GM12878 (cell line): ENCODE results near the gene AHNAK. TPM values are rescaled to one million over a fixed set of nuclear protein-coding genes. Genes with fewer than 3 reads are reported as not detected.

Experiments
- ATAC-seq: fragments of 200-7000 bp; cut with Tn5 transposase; 3 replicates; pipeline ENCODE4 v1.9.1; 2020; ENCODE audit warnings: mild to moderate bottlenecking, moderate library complexity
- BruUV-seq: library from RNA; stranded (reverse); fragments of 400-500 nt; replicated peaks from 2 replicates; lab custom pipeline; 2021; lab: Mats Ljungman, UMichigan
- CTCF ChIA-PET: fragments of 300-600 bp; sonication (Branson Sonifier 250); formaldehyde crosslinking; extraction: SDS; loops from one replicate; lab custom pipeline; 2021; ENCODE audit warnings: inconsistent platforms; lab: Yijun Ruan, JAX
- POLR2A ChIA-PET: fragments of 350-600 bp; formaldehyde crosslinking; extraction: SDS; loops from one replicate; lab custom pipeline; 2021; ENCODE audit warnings: inconsistent platforms; lab: Charles Lee
- RAD21 ChIA-PET: fragments of 300-600 bp; sonication (Branson Sonifier 250); formaldehyde crosslinking; loops from one replicate; lab custom pipeline; 2023; ENCODE audit warnings: antibody characterized with exemption; ENCODE audit not compliant: unreplicated experiment; lab: Charles Lee
- SMC1A ChIA-PET: fragments of 300-600 bp; sonication (Branson Sonifier 250); formaldehyde crosslinking; loops from one replicate; lab custom pipeline; 2023; ENCODE audit not compliant: unreplicated experiment, uncharacterized antibody; lab: Charles Lee
- DNase-seq: peaks from one replicate; pipeline ENCODE4 v3.0.0-alpha.2; 2011; ENCODE audit warnings: low read depth, low spot score
- FAIRE-seq: peaks from 3 replicates; lab custom pipeline; 2011; peaks lifted over from hg19 to GRCh38; lab: Jason Lieb, UNC
- H2AFZ ChIP-seq: 2 replicates; pipeline ENCODE4 v1.6.0; 2011; ENCODE audit warnings: low read depth, low read length, control low read depth; ENCODE audit not compliant: control insufficient read depth
- H3K27ac ChIP-seq: 2 replicates; pipeline ENCODE4 v1.5.1; 2011; ENCODE audit warnings: control low read depth; ENCODE audit not compliant: control insufficient read depth, insufficient read depth
- H3K27me3 ChIP-seq, 2 experiments: replicated peaks in 1 of 2; 2 replicates each; pipeline versions ENCODE4 v1.6.0 to v1.6.1; 2011; ENCODE audit warnings: low read length in 1 of 2; ENCODE audit not compliant: control insufficient read depth in 2 of 2, insufficient read depth in 2 of 2
- H3K36me3 ChIP-seq, 2 experiments: 2 replicates each; pipeline ENCODE4 v1.5.1; 2011; ENCODE audit warnings: low read length in 1 of 2; ENCODE audit not compliant: control insufficient read depth in 2 of 2, insufficient read depth in 2 of 2
- H3K4me1 ChIP-seq: 2 replicates; pipeline ENCODE4 v1.6.1; 2011; ENCODE audit warnings: mild to moderate bottlenecking, low read length, moderate library complexity, mixed read lengths; ENCODE audit not compliant: control insufficient read depth, insufficient read depth
- H3K4me2 ChIP-seq: 2 replicates; pipeline ENCODE4 v1.6.0; 2011; ENCODE audit warnings: control low read depth; ENCODE audit not compliant: control insufficient read depth, insufficient read depth
- H3K4me3 ChIP-seq: fragments of 200-600 bp; sonication (generic); 2 replicates; pipeline ENCODE4 v1.5.1; 2016
- H3K79me2 ChIP-seq: 2 replicates; pipeline ENCODE4 v1.6.0; 2011; ENCODE audit warnings: low read length; ENCODE audit not compliant: control insufficient read depth, insufficient read depth
- H3K9ac ChIP-seq: 2 replicates; pipeline ENCODE4 v1.8.0; 2011; ENCODE audit warnings: low read length, control low read depth, mixed read lengths; ENCODE audit not compliant: control insufficient read depth, insufficient read depth
- H3K9me3 ChIP-seq: replicated peaks from 3 replicates; pipeline ENCODE4 v1.5.1; 2011; ENCODE audit warnings: mild to moderate bottlenecking, low read length; ENCODE audit not compliant: control insufficient read depth, insufficient read depth
- H4K20me1 ChIP-seq: 2 replicates; pipeline ENCODE4 v1.6.0; 2011; ENCODE audit not compliant: control insufficient read depth, insufficient read depth
- CBFB ChIP-seq: IDR thresholded peaks from 2 replicates; pipeline ENCODE4 v1.6.1; 2016; ENCODE audit warnings: antibody characterized with exemption, low read depth
- IRF5 ChIP-seq: fragments of 450-650 bp; IDR thresholded peaks from 2 replicates; pipeline ENCODE4 v1.6.1; 2017; ENCODE audit warnings: borderline replicate concordance
- MEF2A ChIP-seq: IDR thresholded peaks from 2 replicates; pipeline ENCODE4 v1.6.1; 2011; ENCODE audit warnings: low read depth, mild to moderate bottlenecking, low read length, moderate library complexity; ENCODE audit not compliant: insufficient read depth
- NRF1 ChIP-seq: conservative IDR thresholded peaks from 2 replicates; pipeline ENCODE4 v1.6.1; 2011; ENCODE audit warnings: mild to moderate bottlenecking, low read depth, low read length, improper control_type of control experiment
- POLR2AphosphoS2 ChIP-seq: IDR thresholded peaks from 2 replicates; pipeline ENCODE4 v1.6.1; 2011; ENCODE audit warnings: low read depth, mild to moderate bottlenecking, low read length, improper control_type of control experiment, moderate library complexity
- PRDM15 ChIP-seq: fragments of 450-650 bp; formaldehyde crosslinking; IDR thresholded peaks from 2 replicates; pipeline ENCODE4 v1.4.0; 2020; ENCODE audit warnings: mild to moderate bottlenecking, moderate library complexity
- RB1 ChIP-seq: fragments of 450-650 bp; formaldehyde crosslinking; IDR thresholded peaks from 2 replicates; pipeline ENCODE4 v1.6.1; 2017; ENCODE audit warnings: mild to moderate bottlenecking, borderline replicate concordance
- SMARCA5 ChIP-seq: fragments of 450-650 bp; IDR thresholded peaks from 2 replicates; pipeline ENCODE4 v1.6.1; 2017; ENCODE audit warnings: mild to moderate bottlenecking
- SPI1 ChIP-seq: IDR thresholded peaks from 2 replicates; pipeline ENCODE4 v1.6.1; 2011; ENCODE audit warnings: low read depth, mild to moderate bottlenecking, low read length, moderate library complexity, borderline replicate concordance; ENCODE audit not compliant: insufficient read depth
- SREBF1 ChIP-seq: IDR thresholded peaks from 2 replicates; pipeline ENCODE4 v1.6.1; 2012; ENCODE audit warnings: mild to moderate bottlenecking, low read length
- STAT3 ChIP-seq: IDR thresholded peaks from 2 replicates; pipeline ENCODE4 v1.6.1; 2011; ENCODE audit warnings: low read depth, low read length, improper control_type of control experiment
- TCF12 ChIP-seq: IDR thresholded peaks from 2 replicates; pipeline ENCODE4 v1.6.1; 2011; ENCODE audit warnings: low read depth, mild to moderate bottlenecking, low read length
- WGBS: methylation state at CpG from one replicate; pipeline ENCODE4 v1.1.6; 2016; ENCODE audit warnings: low lambda C conversion rate; ENCODE audit not compliant: insufficient replicate concordance, insufficient coverage; ENCODE audit errors: missing lambda C conversion rate; 5-methylcytosine and 5-hydroxymethylcytosine counted together
- in situ Hi-C: fragments of 300-500 bp; cut with MboI; formaldehyde crosslinking; loops from 9 replicates; pipeline ENCODE4 v1.14.3; 2018; ENCODE audit warnings: mixed read lengths
- intact Hi-C: fragments of 100-400 bp; cut with micrococcal nuclease; formaldehyde crosslinking; loops from one replicate; pipeline ENCODE4 v1.14.2; 2022; ENCODE audit not compliant: unreplicated experiment
- polyA plus RNA-seq, 11 experiments: library from polyadenylated mRNA; depleted of rRNA in 4 of 11; unstranded in 6 of 11; stranded (reverse) in 5 of 11; fragments of >200 nt; fragmentation: Nextera tagmentation in 4 of 11; fragmentation: Illumina TruSeq in 1 of 11; extraction: Ambion mirVana in 4 of 11; extraction: Trizol in 1 of 11; gene quantifications; 1 replicate in 1 of 11; 2 replicates in 10 of 11; pipeline versions ENCODE4 v1.2.1 to v1.2.3, GENCODE V29; 2011 to 2016; ENCODE audit warnings: inconsistent platforms in 2 of 11, missing spikeins in 2 of 11, low read depth in 1 of 11
- total RNA-seq, 4 experiments: library from RNA; depleted of rRNA in 3 of 4; stranded (reverse); fragments of >200 nt in 3 of 4; fragmentation: Illumina TruSeq in 1 of 4; extraction: Trizol in 1 of 4; gene quantifications; 2 replicates each; pipeline versions ENCODE4 v1.2.1 to v1.2.3, GENCODE V29; 2013 to 2021

The AHNAK gene
- total and polyA plus RNA-seq, 10 of the 15 experiments (the other 5 are each of a cell fraction or from before 2014, with no cell fraction given) = 0.76 to 90.3 (median 19.4) TPM

DNA sequence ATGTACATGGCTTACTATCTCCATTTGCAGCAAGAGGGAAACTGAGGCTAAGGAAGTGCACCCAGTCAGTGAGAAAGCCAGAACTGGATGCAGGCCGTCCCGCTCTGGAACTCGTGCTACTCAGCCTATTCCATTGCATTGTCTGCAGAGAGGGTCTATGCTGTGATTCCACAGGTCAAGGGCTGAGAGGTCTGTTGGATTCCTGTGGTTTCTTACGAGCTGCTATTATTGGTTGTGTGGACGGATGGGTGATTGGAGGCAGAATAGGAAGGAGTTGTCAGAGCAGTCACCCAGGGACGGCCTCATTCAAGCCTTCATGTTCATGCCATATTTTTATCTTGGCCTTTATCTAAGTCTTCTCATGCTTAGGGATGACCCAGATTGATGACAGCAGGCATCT is 94.3 kb downstream of the AHNAK start:
- no peak for DNase-seq
- H3K9me3 ChIP-seq = no peaks in the 10 kb centered on the region
- BruUV-seq = no TSS peak
- ChIA-PET CTCF (no interaction called here), SMC1A (interaction anchor here (0.6 to 1.2 kb wide), 2 partner anchors 28 to 88 kb away, joined by 3 read pairs; no protein-coding TSS in a partner anchor), POLR2A (no interaction called here), RAD21 (interaction anchor here (0.7 kb wide), 1 partner anchor 115 kb away, joined by 3 read pairs; the partner anchor contains the start of gene ASRGL1)
- 34% methylated on average over 6 of the region's 6 CpGs for WGBS
- FAIRE-seq = no peak
- no peak overlapping the region for H3K9ac ChIP-seq
- no peak overlapping the region for H3K4me2 ChIP-seq
- H3K27me3 ChIP-seq = peaks cover 1 to 2% of the 10 kb centered on the region in 2 experiments; a peak in 1 of 4 replicates
- no peaks in the 10 kb centered on the region for H3K36me3 ChIP-seq
- H3K27ac ChIP-seq = no peak overlapping the region
- no peaks in the 10 kb centered on the region for H4K20me1 ChIP-seq
- TF ChIP-seq SPI1 (no peak), PRDM15 (no peak), STAT3 (no peak), SREBF1 (no peak), TCF12 (no peak), POLR2AphosphoS2 (no peak), CBFB (no peak), MEF2A (no peak), RB1 (no peak), IRF5 (no peak), SMARCA5 (no peak), NRF1 (no peak)
- in situ Hi-C loops = no loop called here
- no peak overlapping the region for H3K4me3 ChIP-seq
- ATAC-seq = no peak
- H2AFZ ChIP-seq = no peak overlapping the region
- no peaks in the 10 kb centered on the region for H3K4me1 ChIP-seq
- intact Hi-C loops = no loop called here
- H3K79me2 ChIP-seq = no peaks in the 10 kb centered on the region
